Measurements from ENCODE around the gene KRT72.
"Not testable (repeated sequence)": the region's sequence is repeated elsewhere in the genome, so short reads cannot be mapped to it uniquely, and the experiment has no call there.

The KRT72 gene

GRCh38 chr12:52604859-52605258 lies 3.6 kb upstream of the KRT72 start:
- no peak for DNase-seq (ENCODE audit: extremely low spot score)
- CTCF ChIA-PET: interaction anchor here (1.4 kb wide), 1 partner anchor 9 kb away, joined by 3 read pairs; no protein-coding TSS in a partner anchor
- TF ChIP-seq, protein P1, sequence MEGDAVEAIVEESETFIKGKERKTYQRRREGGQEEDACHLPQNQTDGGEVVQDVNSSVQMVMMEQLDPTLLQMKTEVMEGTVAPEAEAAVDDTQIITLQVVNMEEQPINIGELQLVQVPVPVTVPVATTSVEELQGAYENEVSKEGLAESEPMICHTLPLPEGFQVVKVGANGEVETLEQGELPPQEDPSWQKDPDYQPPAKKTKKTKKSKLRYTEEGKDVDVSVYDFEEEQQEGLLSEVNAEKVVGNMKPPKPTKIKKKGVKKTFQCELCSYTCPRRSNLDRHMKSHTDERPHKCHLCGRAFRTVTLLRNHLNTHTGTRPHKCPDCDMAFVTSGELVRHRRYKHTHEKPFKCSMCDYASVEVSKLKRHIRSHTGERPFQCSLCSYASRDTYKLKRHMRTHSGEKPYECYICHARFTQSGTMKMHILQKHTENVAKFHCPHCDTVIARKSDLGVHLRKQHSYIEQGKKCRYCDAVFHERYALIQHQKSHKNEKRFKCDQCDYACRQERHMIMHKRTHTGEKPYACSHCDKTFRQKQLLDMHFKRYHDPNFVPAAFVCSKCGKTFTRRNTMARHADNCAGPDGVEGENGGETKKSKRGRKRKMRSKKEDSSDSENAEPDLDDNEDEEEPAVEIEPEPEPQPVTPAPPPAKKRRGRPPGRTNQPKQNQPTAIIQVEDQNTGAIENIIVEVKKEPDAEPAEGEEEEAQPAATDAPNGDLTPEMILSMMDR (IDR thresholded peaks at IDR 0.05; ENCODE audit: control extremely low read depth, extremely low read depth, low read depth, missing control alignments): no peak
- POLR2A ChIA-PET: no interaction called here

- ChIA-PET CTCF (no interaction called here), POLR2A (no interaction called here)
- DNase-seq (ENCODE audit: extremely low spot score): no peak
- TF ChIP-seq, protein P1 (IDR thresholded peaks at IDR 0.05; ENCODE audit: control extremely low read depth, extremely low read depth, low read depth, missing control alignments): no peak
Observed at GRCh38 chr12:52603314-52603713, 2.1 kb upstream of the KRT72 start.

DNA sequence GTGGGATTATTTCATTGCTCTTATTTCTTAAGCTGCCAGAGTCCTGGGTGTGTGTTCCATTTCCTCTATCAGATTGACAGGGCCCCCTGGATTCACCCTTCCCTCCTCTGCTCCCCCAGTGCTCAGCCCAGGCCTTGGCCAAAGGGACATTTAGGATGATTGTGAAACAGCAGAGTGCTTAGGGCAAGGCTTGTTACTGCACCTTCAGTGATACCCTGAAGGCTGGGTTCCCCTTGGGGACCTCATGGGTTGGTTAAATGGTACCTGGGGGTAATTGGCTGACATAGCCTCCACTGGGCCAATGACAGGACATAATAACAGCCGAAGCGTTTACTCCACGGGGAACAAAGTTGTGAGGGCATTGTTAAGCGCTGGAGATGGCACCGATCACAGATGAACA lies 1.3 kb upstream of the KRT72 start:
- DNase-seq (ENCODE audit: extremely low spot score): no peak
- ChIA-PET POLR2A (no interaction called here), CTCF (no interaction called here)
- TF ChIP-seq, protein P1 (IDR thresholded peaks at IDR 0.05; ENCODE audit: control extremely low read depth, extremely low read depth, low read depth, missing control alignments): no peak

DNA sequence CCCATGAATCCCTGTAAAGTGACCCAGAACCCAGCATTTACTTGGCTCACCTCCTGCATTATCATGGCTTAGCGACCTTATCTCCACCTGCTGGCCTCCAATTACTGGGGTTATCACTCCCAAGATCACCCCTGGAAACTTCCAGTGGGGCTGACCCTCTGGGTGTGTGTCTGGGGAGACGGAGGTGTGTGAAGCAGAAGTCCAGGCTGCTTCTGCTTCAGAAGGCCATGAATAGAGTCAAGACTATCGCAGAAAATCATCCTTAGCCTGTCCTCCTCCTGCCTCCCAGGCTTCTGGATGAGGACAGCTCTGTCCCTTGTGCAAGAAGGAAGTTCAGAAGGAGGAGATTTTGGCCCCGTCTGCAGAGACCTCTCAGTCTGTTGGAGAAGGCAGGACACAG lies 408 bp upstream of the KRT72 start:
- CTCF ChIA-PET: no interaction called here
- DNase-seq (ENCODE audit: extremely low spot score): no peak
- TF ChIP-seq, protein P1 (IDR thresholded peaks at IDR 0.05; ENCODE audit: control extremely low read depth, extremely low read depth, low read depth, missing control alignments): no peak
- POLR2A ChIA-PET: no interaction called here

DNA sequence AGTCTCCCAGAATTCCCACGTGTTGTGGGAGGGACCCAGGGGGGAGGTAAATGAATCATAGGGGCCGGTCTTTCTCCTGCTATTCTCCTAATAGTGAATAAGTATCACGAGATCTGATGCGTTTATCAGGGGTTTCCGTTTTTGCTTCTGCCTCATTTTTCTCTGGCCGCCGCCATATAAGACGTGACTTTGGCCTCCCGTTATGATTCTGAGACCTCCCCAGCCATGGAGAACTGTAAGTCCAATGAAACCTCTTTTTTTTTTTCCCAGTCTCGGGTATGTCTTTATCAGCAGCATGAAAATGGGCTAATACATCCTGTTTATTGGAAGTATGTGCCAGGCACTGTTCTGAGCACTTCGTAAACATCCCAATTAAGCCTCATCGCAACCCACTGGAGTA lies 788 bp downstream of the KRT72 start:
- no peak for DNase-seq (ENCODE audit: extremely low spot score)
- ChIA-PET POLR2A (no interaction called here), CTCF (interaction anchor here (1.1 to 1.9 kb wide), 2 partner anchors 8 to 16 kb away, joined by 3 to 4 read pairs; no protein-coding TSS in a partner anchor)
- TF ChIP-seq, protein P1 (IDR thresholded peaks at IDR 0.05; ENCODE audit: control extremely low read depth, extremely low read depth, low read depth, missing control alignments): no peak

- TF ChIP-seq, protein P1 (IDR thresholded peaks at IDR 0.05; ENCODE audit: control extremely low read depth, extremely low read depth, low read depth, missing control alignments): no peak
- POLR2A ChIA-PET: no interaction called here
- no peak for DNase-seq (ENCODE audit: extremely low spot score)
- CTCF ChIA-PET: interaction anchor here (1.1 to 1.9 kb wide), 2 partner anchors 8 to 16 kb away, joined by 3 to 4 read pairs; no protein-coding TSS in a partner anchor
Observed at GRCh38 chr12:52600071-52600470, 1.2 kb downstream of the KRT72 start.

- TF ChIP-seq, protein P1 (IDR thresholded peaks at IDR 0.05; ENCODE audit: control extremely low read depth, extremely low read depth, low read depth, missing control alignments): no peak
Observed at GRCh38 chr12:52598966-52599365, 2.3 kb downstream of the KRT72 start.

GRCh38 chr12:52594237-52594636 lies 7.0 kb downstream of the KRT72 start:
- CTCF ChIA-PET: interaction anchor here (2.0 kb wide), 1 partner anchor 286 kb away, joined by 5 read pairs; no protein-coding TSS in a partner anchor
- DNase-seq (ENCODE audit: extremely low spot score); POLR2A ChIA-PET: not testable (repeated sequence)

More at GRCh38 chr12:52598966-52599365, 2.3 kb downstream of the KRT72 start:
- ChIA-PET POLR2A (no interaction called here), CTCF (interaction anchor here (1.9 kb wide), 1 partner anchor 15 kb away, joined by 4 read pairs; no protein-coding TSS in a partner anchor)
- no peak for DNase-seq (ENCODE audit: extremely low spot score)

All from GM10248 (cell line).